HG03066 (cell line): ENCODE measurements around the gene IRGQ.
"Not testable (repeated sequence)": the region's sequence is repeated elsewhere in the genome, so short reads cannot be mapped to it uniquely, and the experiment has no call there.

Source experiments
- ATAC-seq: cut with Tn5 transposase; IDR thresholded peaks from one replicate; pipeline ENCODE4 v1.9.1; 2021; ENCODE audit warnings: low read depth; ENCODE audit not compliant: unreplicated experiment

The IRGQ gene, protein sequence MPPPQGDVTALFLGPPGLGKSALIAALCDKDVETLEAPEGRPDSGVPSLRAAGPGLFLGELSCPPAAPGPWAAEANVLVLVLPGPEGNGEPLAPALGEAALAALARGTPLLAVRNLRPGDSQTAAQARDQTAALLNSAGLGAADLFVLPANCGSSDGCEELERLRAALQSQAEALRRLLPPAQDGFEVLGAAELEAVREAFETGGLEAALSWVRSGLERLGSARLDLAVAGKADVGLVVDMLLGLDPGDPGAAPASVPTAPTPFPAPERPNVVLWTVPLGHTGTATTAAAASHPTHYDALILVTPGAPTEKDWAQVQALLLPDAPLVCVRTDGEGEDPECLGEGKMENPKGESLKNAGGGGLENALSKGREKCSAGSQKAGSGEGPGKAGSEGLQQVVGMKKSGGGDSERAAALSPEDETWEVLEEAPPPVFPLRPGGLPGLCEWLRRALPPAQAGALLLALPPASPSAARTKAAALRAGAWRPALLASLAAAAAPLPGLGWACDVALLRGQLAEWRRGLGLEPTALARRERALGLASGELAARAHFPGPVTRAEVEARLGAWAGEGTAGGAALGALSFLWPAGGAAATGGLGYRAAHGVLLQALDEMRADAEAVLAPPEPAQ

DNA sequence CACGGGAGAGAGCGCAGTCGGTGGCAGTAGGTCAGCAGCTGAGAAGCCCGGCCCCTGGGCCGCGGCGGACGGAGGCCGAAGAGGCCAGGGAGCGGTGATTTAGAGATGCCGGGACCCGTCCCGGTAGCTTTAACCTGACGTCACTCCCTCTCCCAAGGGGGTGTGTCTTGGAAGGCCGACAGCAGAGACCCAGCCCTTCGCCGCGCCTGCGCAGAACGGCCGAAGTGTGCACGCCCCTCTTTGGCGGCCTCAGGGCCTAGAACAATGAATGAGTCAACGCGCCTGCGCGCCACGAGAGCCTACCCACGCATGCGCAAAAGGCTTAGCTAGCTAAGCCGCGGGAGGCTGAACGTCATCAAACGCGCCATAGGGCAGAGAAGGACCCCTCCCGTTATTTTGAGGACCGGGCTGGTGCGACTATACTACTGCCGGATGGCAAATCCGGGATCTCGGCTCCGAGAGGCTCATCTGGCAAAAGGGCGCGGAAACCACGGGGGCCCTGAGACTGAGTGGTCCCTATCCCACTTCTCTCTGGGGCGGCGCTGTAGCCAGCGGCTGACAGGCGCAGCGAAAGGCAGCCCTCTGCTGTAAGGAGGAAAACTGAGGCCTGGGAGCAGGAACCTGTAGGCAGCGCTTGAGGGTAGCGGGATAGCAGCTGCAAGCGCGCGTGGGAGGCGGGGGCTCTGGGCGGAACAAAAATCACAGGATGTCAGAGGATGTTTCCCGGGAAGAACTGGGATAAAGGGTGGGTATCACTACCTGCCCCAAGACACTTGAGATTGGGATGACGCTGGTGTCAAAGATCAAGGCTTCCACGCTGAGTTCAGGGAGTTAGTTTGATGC is at the start of gene IRGQ, which contains the start of gene ZNF576:
Gene IRGQ, minus strand, starts transcription at position 136 of the 843 bp plus-strand sequence. CDS start 796 bp downstream, outside the sequence.
Gene ZNF576, plus strand, starts transcription at position 597 of the 843 bp plus-strand sequence. CDS start 514 bp downstream, outside the sequence.
- peak; percentile 80 for ATAC-seq

DNA sequence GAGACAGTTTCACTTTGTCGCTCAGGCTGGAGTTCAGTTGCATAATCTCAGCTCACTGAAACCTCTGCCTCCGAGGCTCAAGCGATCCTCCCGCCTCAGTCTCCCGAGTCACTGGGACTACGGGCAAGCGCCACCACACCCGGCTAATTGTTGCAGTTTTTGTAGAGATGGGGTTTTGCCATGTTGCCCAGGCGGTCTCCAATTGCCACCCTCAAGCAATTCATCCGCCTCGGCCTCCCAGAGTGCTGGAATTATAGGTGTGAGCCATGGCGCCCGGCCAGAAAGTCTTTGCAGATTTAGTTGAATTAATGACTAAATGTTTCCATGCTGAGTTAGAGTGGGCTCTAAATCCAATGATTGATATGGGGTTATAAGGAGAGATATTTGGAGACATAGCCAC is 48.2 kb upstream of the IRGQ start:
- ATAC-seq: no peak

DNA sequence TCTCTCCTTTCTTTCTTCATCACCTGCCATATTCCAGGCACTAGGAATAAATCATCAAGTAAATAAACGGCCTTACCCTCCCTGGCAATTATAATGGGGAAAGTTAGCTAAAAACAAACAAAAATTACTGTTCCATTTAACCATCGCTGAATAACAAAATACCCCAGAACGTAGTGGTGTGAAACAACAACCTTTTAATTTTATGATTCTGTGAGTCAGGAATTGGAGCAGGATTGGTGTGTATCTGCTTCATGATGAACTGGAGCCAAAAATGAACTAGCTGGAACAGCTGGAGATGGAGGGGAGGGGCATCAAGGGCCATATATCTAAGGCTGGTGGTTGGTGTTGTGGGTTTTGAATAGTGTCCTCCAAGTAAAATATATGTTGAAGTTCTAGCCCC is 47.4 kb upstream of the IRGQ start:
- no peak for ATAC-seq

DNA sequence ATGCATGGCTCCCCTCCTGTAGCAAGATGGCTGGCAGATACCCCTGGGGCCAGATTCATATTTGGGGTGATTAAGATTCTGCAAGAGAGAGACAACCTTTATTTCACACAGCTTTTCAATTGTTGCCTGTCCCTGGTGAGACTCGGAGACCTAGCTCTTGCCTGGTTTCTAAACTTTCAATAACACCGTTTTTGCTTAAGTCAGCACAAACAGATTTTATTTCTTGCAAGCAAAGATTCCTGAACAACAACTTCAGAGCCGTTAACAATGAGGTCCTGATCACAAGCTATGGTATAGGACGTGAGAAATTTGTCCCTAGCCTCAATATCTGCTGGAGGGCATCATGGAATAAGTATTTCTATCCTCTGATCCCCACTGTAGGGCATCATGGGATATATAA is 46.6 kb upstream of the IRGQ start:
- no peak for ATAC-seq

DNA sequence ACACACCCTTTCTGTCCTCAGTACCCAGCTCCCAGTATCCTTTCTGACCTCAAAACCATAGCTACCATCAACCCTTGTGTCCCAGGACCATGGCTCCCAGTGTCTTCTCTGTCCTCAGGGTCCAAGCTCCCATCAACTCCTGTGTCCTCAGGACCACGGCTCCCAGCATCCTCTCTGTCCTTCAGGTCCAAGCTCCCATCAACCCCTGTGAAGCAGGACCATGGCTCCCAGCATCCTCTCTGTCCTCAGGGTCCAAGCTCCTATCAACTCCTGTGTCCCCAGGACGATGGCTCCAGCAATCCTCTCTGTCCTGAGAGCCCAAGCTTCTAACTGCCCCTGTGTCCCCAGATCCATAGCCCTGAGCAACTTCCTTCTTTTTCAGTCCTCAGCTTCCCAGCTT is 45.4 kb upstream of the IRGQ start:
- ATAC-seq: no peak

DNA sequence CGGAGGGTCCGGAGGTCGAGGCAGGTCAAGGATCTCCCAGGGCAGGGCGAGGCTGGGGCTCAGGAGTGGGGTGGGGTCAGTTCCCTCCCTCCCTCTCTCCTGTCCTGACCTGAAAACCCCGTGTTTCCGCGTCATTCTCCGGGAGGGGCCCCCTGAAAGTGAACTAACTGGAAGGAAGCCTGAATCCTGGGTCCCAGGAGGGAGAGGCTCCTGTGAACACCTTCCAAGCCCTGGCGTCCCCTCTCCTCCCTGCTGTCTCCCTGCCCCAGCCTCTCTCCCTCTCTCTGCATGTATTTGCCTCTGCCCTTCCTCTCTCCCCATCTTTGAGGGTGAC is 44.5 kb upstream of the IRGQ start:
- ATAC-seq: no peak

DNA sequence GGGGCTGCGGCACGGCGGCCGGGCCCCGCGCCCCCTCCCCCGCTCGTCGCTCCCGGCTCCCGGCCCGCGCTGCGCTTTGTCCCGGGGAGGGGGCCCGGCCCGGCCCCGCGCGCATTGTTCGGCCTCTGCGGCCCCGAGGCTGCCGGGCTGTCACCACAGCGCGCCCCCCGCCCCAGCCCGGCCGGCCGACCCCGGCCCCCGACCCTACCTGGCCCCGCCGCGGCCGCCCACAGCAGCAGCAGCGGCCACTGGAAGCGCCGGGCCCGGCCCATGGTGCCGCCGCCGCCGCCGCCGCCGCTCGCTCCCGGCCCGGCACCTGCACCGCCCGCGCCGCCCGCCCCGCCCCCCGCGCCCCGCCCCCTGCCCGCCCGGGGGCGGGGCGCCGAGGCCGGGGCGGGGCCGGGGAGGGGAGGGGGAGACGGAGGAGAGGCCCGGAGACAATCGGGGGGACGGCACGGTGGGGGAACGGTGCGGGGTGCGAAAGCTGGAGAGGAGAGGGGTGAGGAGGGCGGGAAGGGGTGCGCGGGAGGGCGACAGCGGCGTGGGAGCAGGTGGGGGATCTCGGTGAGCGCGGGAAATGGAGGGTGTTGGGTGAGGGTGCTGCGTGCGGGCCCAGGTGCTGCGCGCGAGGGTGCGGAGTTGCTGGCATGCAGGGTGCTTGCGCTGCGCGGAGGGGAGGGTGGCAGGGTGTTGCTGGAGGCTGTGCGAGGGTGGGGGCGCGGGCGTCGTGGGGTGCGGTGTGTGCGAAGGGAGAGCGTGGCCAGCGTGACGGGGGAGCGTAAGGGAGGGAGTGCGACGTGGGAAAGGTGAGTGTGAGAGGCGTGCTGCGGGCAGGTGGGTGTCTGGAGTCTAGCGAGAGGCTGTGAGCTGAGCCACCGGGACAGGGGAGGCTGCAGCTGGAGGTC is 43.8 kb upstream of the IRGQ start, which contains the start of gene CADM4:
Gene CADM4, minus strand, starts transcription at position 332 of the 905 bp plus-strand sequence. Its CDS starts 60 bp downstream, at position 272.
- ATAC-seq: no peak

DNA sequence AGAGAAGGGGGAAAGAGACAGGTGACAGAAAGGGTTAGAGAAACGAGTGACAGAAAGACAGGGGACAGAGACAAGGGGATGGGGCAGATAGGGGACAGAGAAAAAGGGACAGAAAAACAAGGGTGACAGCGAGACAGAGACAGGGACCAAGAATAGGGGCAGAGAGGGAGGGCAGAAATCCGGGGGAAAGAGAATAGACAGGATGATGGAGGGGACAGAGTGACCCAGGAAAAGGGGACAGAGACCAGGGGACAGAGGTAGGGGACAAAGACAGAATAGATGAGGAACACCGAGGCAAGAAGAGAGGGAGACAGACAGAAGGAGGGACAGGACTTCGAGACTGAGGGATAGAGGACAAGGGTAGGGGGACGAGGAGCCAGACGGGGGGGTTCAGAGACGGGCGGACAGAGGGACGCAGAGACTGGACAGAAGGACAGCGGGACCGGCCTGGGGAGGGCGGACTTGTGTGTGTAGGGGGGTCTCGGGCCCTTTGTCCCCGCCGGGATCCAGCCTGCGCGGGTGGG is 43.1 kb upstream of the IRGQ start:
- no peak for ATAC-seq

DNA sequence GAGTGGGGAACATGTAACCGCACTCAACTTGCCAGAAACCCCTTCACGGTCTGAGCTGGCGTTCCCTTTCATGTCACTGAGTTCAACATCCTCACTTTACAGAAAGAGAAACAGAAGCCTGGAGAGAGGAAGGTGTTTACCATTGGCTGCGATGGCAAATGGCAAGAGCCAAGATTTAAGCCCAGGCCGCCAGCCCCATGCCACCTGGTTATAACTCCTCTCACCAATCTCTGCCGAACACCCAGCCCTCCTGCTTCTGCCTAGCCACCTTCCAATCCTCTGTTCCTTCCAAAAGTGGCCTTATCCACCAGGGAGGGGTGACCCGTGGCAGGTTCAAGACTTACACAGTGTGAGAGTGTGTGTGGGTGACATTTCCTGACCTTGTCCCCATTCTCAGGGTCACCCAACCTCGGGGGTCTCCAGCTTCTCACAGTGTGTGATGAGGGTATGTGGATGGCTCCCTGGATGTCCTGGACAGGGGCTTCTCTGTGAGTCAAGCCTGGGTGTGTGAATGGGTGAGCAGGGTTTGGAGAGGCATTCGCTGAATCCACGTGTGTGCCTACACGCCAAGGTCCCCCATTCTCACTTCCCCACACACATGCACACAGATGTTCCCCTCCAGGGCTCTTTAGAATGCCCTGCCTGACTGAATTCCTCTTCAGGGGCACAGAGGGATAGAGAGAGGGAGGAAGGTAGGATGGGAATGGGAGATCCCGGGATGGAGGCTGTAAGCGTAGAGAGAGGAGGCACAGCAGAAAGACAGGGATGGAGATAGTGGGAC is 42.5 kb upstream of the IRGQ start:
- no peak for ATAC-seq

DNA sequence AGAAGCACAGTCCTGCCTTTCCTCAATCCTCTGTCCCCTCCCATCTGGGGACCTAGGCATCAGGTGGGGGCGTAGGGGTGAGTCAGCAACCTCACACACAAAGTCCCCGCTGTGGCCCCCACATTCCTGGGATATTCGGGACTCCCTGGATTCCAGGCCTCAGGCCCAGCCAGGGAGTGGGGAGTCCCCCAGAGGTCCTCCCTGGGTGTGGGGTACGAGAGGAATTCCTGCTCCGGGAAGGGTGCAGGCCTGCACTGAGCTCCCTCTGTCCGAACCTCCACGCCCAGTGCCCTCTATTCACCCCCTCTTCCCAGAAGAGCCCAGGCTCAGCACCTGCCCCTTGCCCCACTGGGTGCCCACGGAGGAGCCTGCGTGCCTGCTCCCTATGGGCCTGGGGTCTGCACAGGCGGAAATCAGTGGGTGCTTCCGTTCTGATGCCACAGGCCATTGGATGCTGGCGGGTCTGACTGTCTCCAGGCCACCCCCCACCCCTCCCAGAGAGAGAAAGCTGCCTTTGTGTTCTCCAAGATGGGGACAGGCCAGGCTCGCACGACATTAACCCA is 40.3 kb upstream of the IRGQ start:
- no peak for ATAC-seq

DNA sequence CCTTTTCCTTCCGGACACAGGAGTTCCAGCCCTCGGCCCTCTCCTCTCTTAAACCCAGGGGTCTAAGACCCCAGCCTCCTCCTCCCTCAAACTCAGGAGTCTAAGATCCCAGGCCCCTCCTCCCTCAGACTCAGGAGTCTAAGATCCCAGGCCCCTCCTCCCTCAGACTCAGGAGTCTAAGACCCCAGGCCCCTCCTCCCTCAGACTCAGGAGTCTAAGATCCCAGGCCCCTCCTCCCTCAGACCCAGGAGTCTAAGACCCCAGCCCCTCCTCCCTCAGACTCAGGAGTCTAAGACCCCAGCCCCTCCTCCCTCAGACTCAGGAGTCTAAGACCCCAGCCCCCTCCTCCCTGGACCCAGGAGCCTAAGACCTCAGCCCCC is 39.6 kb upstream of the IRGQ start:
- ATAC-seq: not testable (repeated sequence)

DNA sequence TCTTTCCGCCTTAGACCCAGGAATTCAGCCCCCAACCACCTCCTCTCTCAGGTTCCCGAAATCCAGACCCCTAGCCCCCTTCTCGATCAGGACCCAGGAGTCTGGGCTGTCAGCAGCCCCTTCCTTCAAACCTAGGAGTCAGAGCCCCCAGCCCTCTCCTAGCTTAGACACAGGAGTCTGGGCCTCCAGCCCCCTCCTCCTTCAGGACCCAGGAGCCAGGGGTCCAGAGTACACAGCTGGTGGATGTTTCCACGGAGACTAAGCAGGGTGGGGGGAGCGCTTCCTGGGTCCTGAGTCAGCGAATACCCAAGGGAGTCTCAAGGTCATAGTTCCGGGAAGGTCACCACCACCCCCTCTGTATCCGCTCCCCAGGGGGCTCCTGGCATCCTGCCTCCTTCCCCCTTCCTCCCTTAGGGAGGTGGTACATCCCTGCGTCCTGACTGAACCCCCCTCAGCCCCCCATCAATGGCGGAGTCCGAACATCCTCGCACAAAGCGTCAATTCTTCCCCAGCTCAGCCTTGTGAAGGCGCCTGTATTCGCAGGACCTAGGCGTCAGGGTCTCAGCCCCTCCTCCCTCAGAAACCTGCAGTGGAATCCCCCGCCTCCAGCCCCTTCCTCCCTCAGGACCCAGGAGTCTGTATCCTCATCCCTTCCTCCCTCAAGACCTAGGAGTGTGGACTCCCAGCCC is 39.1 kb upstream of the IRGQ start:
- ATAC-seq: no peak

DNA sequence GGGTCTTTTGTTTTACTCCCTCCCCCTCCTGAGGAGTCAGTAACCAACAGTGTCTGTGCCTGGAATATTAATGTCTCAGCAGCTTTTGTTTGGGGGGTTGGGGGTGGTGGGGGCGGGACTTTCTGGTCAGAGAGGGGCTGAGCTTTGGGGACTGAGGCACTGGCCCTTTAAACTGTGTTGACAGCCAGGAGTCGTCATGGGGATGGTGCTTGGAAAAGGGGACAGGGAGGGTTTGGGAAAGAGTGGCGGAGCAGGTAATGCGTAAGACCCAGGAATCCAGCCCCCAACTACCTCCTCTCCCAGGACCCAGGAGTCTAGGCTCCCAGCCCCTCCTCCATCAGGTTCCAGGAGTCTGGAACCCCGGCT is 38.6 kb upstream of the IRGQ start:
- ATAC-seq: no peak

DNA sequence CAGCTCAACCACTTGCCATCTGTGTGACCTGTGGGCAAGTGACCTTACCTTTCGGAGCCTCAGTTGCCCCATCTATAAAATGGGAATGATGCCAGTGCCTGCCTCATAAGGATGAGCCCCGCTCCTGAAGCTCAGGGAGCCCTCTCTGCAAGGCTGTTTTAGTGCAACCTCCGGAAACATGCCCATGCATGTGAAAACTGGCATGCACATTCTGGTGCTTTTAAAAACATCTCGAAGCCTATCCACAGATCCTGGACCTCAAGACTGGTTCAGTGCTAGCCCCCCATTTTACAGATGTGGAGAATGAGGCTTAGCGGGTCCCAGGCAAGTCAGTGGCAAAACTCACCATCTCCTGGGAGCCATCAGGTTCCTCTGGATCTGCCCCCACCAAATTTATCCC is 38.1 kb upstream of the IRGQ start:
- ATAC-seq: no peak

DNA sequence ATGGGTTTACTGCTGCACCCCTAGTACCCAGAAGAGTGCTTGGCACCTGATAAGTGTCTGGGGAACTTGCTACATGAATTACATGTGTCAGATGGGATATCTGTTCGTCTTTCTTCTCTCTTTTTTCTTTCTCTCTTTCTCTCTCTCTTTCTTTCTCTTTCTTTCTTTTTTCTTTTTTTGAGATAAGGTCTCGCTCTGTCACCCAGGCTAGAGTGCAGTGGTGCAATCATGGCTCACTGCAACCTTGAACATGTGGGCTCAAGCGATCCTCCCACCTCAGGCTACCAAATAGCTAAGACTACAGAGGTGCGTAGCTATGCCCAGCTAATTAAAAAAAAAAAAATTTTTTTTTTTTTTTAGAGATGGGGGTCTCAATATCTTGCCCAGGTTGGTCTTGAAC is 37.6 kb upstream of the IRGQ start:
- no peak for ATAC-seq

DNA sequence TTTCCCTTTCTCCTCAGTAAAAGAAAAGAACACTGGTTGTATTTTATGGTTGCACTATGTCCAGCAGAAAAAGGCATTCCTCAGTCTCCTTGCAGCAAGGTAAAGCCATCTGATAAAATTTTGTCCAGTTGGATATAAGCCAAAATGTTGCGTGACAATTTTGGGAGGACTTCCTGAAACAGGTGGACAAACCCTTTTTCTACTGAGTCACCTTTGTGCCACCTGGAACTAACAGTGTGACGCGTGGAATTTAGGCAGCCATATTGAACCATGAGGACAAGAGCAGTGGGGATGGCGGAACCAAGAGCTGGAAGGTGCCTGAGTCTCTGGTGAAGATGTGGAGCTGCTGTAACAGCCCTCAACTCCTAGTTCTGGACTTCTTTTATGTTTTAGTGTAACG is 35.6 kb upstream of the IRGQ start:
- ATAC-seq: no peak

DNA sequence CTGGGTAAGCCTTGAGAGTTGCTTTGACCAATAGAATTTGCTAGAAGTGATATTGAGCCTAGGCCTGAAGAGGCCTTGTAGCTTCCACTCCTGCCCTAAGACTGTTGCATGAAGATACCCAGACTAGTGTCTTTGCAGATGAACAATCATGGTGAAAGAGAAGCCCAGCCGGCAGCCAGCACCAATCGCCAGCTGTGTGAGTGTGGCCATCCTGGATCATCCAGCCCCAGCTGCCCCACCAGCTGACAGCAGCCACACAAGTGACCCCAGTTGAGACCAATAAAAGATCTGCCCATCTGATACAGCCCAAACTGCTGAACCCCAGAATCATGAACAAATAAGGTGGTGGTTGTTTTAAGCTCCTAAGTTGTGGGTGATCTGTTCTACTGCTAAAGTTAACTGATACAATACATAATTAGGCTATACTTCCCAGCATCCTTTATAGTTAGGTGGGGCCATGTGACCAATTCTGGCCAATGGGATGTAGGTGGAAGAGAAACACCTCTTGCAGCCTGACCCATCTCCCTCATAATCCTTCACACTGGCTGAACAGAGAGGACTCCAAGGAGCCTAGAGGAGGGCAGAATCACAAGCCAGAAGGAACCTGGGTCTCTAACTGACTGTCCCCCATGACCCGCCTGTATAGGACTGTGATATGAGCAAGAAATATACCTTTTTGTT is 32.9 kb upstream of the IRGQ start:
- ATAC-seq: no peak

DNA sequence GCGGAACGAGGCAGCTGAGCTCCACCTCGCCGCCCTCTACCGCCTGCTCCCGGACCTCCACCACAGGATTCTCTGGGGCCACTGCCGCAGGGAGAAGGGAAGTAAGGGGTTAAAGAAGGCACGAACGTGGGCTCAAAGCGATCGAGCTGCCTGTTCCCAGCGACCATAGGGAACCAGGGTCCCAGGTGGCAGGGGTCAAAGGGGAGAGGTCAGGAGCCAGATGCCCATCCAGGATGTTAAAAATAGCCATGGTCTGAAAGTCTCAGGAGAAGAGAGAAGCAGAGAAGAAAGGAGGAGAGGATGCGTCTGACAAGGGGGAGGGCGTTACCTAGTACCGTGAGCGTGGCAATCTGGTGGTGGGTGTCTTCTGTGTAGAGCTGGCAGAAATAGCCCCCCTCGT is 30.9 kb upstream of the IRGQ start:
- ATAC-seq: no peak
